Chondrocyte (in vitro differentiated cells): ENCODE measurements around the gene PRDM5. TPM values are rescaled to one million over a fixed set of nuclear protein-coding genes. Genes with fewer than 3 reads are reported as not detected.

ENCODE experiments used
- DNase-seq: peaks from one replicate; pipeline ENCODE4 v3.0.0; 2021; ENCODE audit warnings: mixed read lengths, low spot score
- H3K27ac Mint-ChIP-seq: one replicate; pipeline ENCODE4 v1.8.0; 2021; ENCODE audit warnings: mild to moderate bottlenecking, moderate library complexity, mixed read lengths; ENCODE audit not compliant: unreplicated experiment
- H3K27me3 Mint-ChIP-seq: 2 replicates; pipeline ENCODE4 v1.8.0; 2021; ENCODE audit warnings: low read depth, mixed read lengths
- H3K36me3 Mint-ChIP-seq: 2 replicates; pipeline ENCODE4 v1.8.0; 2021; ENCODE audit warnings: low read depth, mixed read lengths
- H3K4me1 Mint-ChIP-seq: 2 replicates; pipeline ENCODE4 v1.8.0; 2021; ENCODE audit warnings: low read depth, mild to moderate bottlenecking, mixed read lengths
- H3K4me3 Mint-ChIP-seq: one replicate; pipeline ENCODE4 v1.8.0; 2021; ENCODE audit warnings: mild to moderate bottlenecking, moderate library complexity, mixed read lengths; ENCODE audit not compliant: unreplicated experiment
- H3K9me3 Mint-ChIP-seq: 2 replicates; pipeline ENCODE4 v1.8.0; 2021; ENCODE audit warnings: low read depth, mixed read lengths
- CTCF ChIP-seq: fragments of 200-600 bp; sonication (generic); IDR thresholded peaks from 2 replicates; pipeline ENCODE4 v1.5.0; 2021; ENCODE audit warnings: antibody characterized with exemption, mild to moderate bottlenecking, moderate library complexity
- total RNA-seq: library from RNA; stranded (reverse); gene quantifications from 3 replicates; pipeline ENCODE4 v1.2.1, GENCODE V29; 2021

PRDM5 gene
- total RNA-seq, 1 donor from 2014 or later = 9.3 TPM

- no peaks in the 10 kb centered on the region for H3K27me3 Mint-ChIP-seq
- H3K27ac Mint-ChIP-seq = no peak overlapping the region
- TF ChIP-seq CTCF = no peak
- no peaks in the 10 kb centered on the region for H3K9me3 Mint-ChIP-seq
- no peak for DNase-seq
- H3K36me3 Mint-ChIP-seq = peaks cover 1% of the 10 kb centered on the region
- H3K4me3 Mint-ChIP-seq = no peak overlapping the region
- H3K4me1 Mint-ChIP-seq = peaks cover 7% of the 10 kb centered on the region
Measured at GRCh38 chr4:120770897-120771296, 151.6 kb downstream of the PRDM5 start.

GRCh38 chr4:120769227-120769626, 153.3 kb downstream of the PRDM5 start:
- Mint-ChIP-seq H3K27me3 (no peaks in the 10 kb centered on the region), H3K36me3 (peaks cover 1% of the 10 kb centered on the region), H3K9me3 (no peaks in the 10 kb centered on the region), H3K4me1 (peaks cover 12% of the 10 kb centered on the region), H3K27ac (no peak overlapping the region), H3K4me3 (no peak overlapping the region)
- DNase-seq = no peak
- no peak for TF ChIP-seq CTCF

- TF ChIP-seq CTCF = no peak
- no peak overlapping the region for H3K27ac Mint-ChIP-seq
Measured at GRCh38 chr4:120765260-120765680, 157.3 kb downstream of the PRDM5 start.

GRCh38 chr4:120763650-120764049, 158.9 kb downstream of the PRDM5 start:
- Mint-ChIP-seq H3K4me3 (no peak overlapping the region), H3K27me3 (no peaks in the 10 kb centered on the region), H3K27ac (no peak overlapping the region), H3K36me3 (peaks cover 1% of the 10 kb centered on the region), H3K4me1 (peaks cover 6% of the 10 kb centered on the region), H3K9me3 (no peaks in the 10 kb centered on the region)
- no peak for TF ChIP-seq CTCF
- DNase-seq = no peak

More at GRCh38 chr4:120765260-120765680, 157.3 kb downstream of the PRDM5 start:
- Mint-ChIP-seq H3K36me3 (peaks cover 1% of the 10 kb centered on the region), H3K27me3 (no peaks in the 10 kb centered on the region), H3K4me1 (peaks cover 13% of the 10 kb centered on the region), H3K9me3 (no peaks in the 10 kb centered on the region), H3K4me3 (no peak overlapping the region)
- no peak for DNase-seq

GRCh38 chr4:120761070-120761469, 161.5 kb downstream of the PRDM5 start:
- no peak for DNase-seq
- H3K27me3 Mint-ChIP-seq = no peaks in the 10 kb centered on the region
- no peaks in the 10 kb centered on the region for H3K9me3 Mint-ChIP-seq
- no peak overlapping the region for H3K4me3 Mint-ChIP-seq
- no peak for TF ChIP-seq CTCF
- H3K27ac Mint-ChIP-seq = no peak overlapping the region
- peaks cover 6% of the 10 kb centered on the region for H3K4me1 Mint-ChIP-seq
- no peaks in the 10 kb centered on the region for H3K36me3 Mint-ChIP-seq
